Uterus (tissue), 4 donors: ENCODE data around the gene GPHB5. TPM values are rescaled to one million over a fixed set of nuclear protein-coding genes. Genes with fewer than 3 reads are reported as not detected.

Experiments used
- DNase-seq, 2 donors: peaks; one replicate each; pipeline ENCODE4 v3.0.0-alpha.2; 2019 to 2020
- H3K27ac ChIP-seq, 2 donors: fragments of 200-600 bp; sonication (generic); 1 replicate in 1 of 2; 2 replicates in 1 of 2; pipeline ENCODE4 v1.5.1; 2016 to 2018
- H3K27me3 ChIP-seq, 2 donors: fragments of 200-600 bp; sonication (generic); one replicate each; pipeline ENCODE4 v1.5.1; 2018 to 2019; ENCODE audit warnings: control low read depth in 1 of 2
- H3K36me3 ChIP-seq, 2 donors: fragments of 200-600 bp; sonication (generic); one replicate each; pipeline ENCODE4 v1.5.1; 2019; ENCODE audit warnings: control low read depth in 1 of 2
- H3K4me1 ChIP-seq, 2 donors: fragments of 200-600 bp; sonication (generic); one replicate each; pipeline ENCODE4 v1.5.1; 2018 to 2019; ENCODE audit warnings: control low read depth in 1 of 2
- H3K4me3 ChIP-seq, 2 donors: fragments of 200-600 bp; sonication (generic); 1 replicate in 1 of 2; 2 replicates in 1 of 2; pipeline ENCODE4 v1.5.1; 2018 to 2019; ENCODE audit warnings: mild to moderate bottlenecking in 1 of 2
- H3K9me3 ChIP-seq, 2 donors: fragments of 200-600 bp; sonication (generic); one replicate each; pipeline ENCODE4 v1.5.1; 2019; ENCODE audit warnings: control low read depth in 1 of 2
- POLR2A ChIP-seq, 2 donors: fragments of 450-650 bp; IDR thresholded peaks; one replicate each; pipeline ENCODE4 v1.6.1; 2016; ENCODE audit warnings: antibody characterized with exemption in 2 of 2, mild to moderate bottlenecking in 1 of 2, moderate library complexity in 1 of 2
- intact Hi-C: fragments of 100-400 bp; cut with DNase I; formaldehyde crosslinking; loops from one replicate; pipeline ENCODE4 v1.15.1; 2023; ENCODE audit warnings: low total_unique reads
- total RNA-seq, 4 donors: library from RNA; depleted of rRNA in 3 of 4; stranded (reverse); fragments of >200 nt in 3 of 4; gene quantifications; one replicate each; pipeline versions ENCODE4 v1.1.0 to v1.2.4, GENCODE V29; 2014 to 2023
- TF ChIP-seq, protein P1 (sequence below), 4 experiments: fragments of 200-600 bp in 2 of 4; fragments of 450-650 bp in 2 of 4; sonication (generic) in 2 of 4; IDR thresholded peaks; one replicate each; pipeline ENCODE4 v1.5.1; 2016 to 2019; ENCODE audit warnings: antibody characterized with exemption in 4 of 4, mild to moderate bottlenecking in 2 of 4, moderate library complexity in 1 of 4
- donor health status: DM: yes; HTN: yes; CAD: no.

The GPHB5 gene
- total RNA-seq, 4 donors from 2014 or later: not detected

DNA sequence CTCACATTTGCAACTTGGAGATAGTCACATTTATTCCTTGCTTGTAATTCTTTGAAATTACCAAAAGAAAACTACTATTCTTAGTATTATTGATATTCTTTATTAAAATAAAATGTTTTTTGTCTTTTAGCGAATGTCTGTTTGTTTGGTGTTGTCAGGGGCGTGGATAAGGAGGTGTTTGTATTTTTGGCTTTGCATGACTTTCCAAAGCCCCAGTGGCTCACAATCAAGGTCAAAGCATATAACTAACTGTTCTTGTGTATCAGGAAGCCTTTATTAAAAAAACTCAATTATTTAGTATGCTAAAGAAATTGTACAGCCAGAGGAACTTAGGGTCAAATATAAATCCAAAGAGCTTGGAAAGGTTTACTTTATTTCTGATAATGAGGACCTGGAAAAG, 17.9 kb downstream of the GPHB5 start:
- no peaks in the 10 kb centered on the region for H3K9me3 ChIP-seq
- no peak overlapping the region for H3K27ac ChIP-seq
- no peak for TF ChIP-seq POLR2A (IDR thresholded peaks at IDR 0.05)
- TF ChIP-seq, protein P1, sequence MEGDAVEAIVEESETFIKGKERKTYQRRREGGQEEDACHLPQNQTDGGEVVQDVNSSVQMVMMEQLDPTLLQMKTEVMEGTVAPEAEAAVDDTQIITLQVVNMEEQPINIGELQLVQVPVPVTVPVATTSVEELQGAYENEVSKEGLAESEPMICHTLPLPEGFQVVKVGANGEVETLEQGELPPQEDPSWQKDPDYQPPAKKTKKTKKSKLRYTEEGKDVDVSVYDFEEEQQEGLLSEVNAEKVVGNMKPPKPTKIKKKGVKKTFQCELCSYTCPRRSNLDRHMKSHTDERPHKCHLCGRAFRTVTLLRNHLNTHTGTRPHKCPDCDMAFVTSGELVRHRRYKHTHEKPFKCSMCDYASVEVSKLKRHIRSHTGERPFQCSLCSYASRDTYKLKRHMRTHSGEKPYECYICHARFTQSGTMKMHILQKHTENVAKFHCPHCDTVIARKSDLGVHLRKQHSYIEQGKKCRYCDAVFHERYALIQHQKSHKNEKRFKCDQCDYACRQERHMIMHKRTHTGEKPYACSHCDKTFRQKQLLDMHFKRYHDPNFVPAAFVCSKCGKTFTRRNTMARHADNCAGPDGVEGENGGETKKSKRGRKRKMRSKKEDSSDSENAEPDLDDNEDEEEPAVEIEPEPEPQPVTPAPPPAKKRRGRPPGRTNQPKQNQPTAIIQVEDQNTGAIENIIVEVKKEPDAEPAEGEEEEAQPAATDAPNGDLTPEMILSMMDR (IDR thresholded peaks at IDR 0.05): no peak
- intact Hi-C loops: no loop called here
- H3K4me3 ChIP-seq: no peak overlapping the region
- no peaks in the 10 kb centered on the region for H3K4me1 ChIP-seq
- no peak for DNase-seq
- H3K27me3 ChIP-seq: no peaks in the 10 kb centered on the region
- no peaks in the 10 kb centered on the region for H3K36me3 ChIP-seq

DNA sequence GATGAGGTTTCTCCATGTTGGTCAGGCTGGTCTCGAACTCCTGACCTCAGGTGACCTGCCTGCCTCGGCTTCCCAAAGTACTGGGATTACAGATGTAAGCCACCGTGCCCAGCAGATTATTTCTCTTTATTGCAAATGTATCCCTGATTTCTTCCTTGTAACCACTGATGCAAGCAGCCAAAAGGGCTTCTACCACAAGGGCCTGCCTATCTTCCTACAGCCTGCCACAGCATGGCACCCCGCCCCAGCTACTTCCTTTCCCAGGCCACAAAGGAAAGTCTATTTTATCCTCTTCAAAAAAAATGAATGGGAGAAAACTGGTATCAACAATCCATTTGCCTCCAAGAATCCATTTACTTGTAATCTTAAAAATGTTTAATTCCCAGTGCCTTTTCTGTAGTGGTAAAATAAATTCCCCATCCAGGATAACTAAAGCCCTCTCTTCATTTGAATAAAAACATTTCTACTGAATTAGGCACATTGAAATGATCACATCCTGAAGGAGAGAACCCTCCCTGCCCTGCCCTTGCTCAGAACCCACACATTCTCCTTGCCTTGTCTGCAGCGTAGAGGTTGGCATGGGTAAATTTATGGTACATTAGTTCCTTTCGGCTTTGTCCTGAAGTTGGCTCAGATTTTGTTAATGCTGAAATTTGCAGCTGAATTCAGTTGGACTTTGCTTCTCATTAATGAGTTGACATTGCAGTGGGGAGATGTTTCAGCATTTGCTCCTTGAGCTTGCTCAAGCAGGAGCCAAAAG, 19.2 kb downstream of the GPHB5 start:
- H3K27me3 ChIP-seq: no peaks in the 10 kb centered on the region

DNA sequence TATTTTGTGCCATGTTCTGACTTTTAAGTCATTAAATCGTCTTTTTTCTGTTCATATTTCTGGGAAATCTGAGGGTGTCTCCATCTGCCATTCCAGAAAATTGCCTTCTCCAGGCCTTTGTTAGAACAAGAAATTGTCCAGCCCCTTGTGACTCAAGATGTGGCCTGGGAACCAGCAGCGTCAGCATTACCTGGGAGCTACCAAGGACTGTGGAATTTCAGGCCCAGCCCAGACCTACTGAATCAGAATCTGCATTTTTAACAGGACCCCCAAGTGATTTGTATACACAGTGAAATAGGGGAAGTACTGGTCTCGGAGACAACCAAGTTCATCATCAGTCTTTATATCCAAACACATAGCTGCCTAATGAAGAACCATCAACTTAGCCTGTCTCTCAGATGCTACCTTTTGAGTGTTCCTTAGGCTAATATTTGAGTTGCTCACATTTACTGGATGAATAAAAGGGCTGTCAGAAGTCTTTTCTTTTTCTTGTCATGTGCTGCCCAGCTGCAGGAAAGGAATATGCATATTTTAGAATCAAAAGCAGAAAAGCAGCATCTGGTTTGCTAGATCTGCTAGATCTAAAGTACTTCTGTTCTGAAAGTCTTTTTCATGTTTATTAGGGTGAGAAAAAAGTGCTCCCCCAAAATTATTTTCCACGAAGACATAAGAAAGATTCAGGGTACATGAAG, 21.2 kb downstream of the GPHB5 start:
- H3K9me3 ChIP-seq: no peaks in the 10 kb centered on the region
- no peak overlapping the region for H3K27ac ChIP-seq
- H3K27me3 ChIP-seq: no peaks in the 10 kb centered on the region
- H3K4me3 ChIP-seq: no peak overlapping the region
- no peaks in the 10 kb centered on the region for H3K4me1 ChIP-seq
- no peak for DNase-seq
- intact Hi-C loops: no loop called here
- no peaks in the 10 kb centered on the region for H3K36me3 ChIP-seq
- TF ChIP-seq, protein P1 (IDR thresholded peaks at IDR 0.05): no peak
- no peak for TF ChIP-seq POLR2A (IDR thresholded peaks at IDR 0.05)

More for the DNA sequence above, 19.2 kb downstream of the GPHB5 start:
- Histone ChIP-seq H3K36me3 (no peaks in the 10 kb centered on the region), H3K4me1 (no peaks in the 10 kb centered on the region), H3K4me3 (no peak overlapping the region), H3K9me3 (no peaks in the 10 kb centered on the region), H3K27ac (no peak overlapping the region)
- no peak for DNase-seq
- TF ChIP-seq, protein P1 (IDR thresholded peaks at IDR 0.05): no peak
- no peak for TF ChIP-seq POLR2A (IDR thresholded peaks at IDR 0.05)
- intact Hi-C loops: no loop called here

DNA sequence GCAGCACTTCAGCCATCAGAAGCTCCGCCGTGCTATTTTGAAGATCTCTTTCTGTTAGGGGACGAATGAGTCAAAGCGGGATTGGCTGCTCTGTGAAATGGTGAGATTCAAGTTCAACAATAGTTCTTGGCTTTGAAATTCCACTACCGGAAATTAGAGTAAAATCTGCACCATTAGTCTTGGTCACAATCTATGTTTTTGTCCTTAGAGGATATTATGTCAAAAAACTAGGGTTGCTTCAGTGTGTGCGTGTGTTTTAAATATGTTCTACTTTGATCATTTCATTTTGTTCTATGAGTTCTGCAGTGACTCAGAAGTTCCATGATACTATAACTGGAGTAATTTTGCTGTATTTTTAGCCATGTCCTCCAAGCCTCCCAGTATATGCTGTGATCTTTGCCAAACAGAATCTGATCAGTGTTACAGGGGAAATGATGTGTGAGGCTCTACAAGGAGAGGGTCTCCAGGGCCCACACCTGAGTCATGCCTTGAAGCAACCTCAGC, 22.6 kb downstream of the GPHB5 start:
- H3K36me3 ChIP-seq: no peaks in the 10 kb centered on the region
- no peak for DNase-seq
- no peaks in the 10 kb centered on the region for H3K4me1 ChIP-seq
- TF ChIP-seq, protein P1 (IDR thresholded peaks at IDR 0.05): no peak
- no peak for TF ChIP-seq POLR2A (IDR thresholded peaks at IDR 0.05)
- H3K27ac ChIP-seq: peak overlapping the region in 1 of 2 donors; percentile 33
- no peaks in the 10 kb centered on the region for H3K27me3 ChIP-seq
- no peaks in the 10 kb centered on the region for H3K9me3 ChIP-seq
- H3K4me3 ChIP-seq: no peak overlapping the region
- intact Hi-C loops: no loop called here

DNA sequence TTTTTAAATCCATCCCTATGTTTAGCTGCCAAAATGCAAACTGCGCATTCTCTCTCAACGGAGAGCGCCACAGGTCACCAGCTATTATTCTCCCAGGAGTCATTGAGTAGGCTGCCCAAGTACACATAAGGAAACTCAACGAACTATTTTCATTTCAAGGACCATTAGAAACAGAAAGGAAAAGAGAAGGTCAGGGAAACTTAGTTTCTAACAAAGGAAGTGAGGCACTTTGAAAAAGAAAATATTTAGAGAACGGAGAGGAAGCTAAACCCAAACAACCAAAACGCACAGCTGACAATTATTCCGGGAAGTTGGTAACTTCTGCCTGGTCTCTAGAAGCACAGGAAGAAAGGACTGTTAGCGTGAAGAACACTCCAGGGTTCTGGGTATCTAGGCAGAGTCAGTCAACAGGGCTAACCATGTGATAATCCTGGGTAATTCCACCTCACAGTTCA, 23.5 kb downstream of the GPHB5 start:
- intact Hi-C loops: no loop called here
- peak overlapping the region; percentile 21 to 26 for H3K27ac ChIP-seq
- no peaks in the 10 kb centered on the region for H3K36me3 ChIP-seq
- H3K27me3 ChIP-seq: no peaks in the 10 kb centered on the region
- no peak for DNase-seq
- H3K4me1 ChIP-seq: no peaks in the 10 kb centered on the region
- no peaks in the 10 kb centered on the region for H3K9me3 ChIP-seq
- TF ChIP-seq POLR2A (IDR thresholded peaks at IDR 0.05): no peak
- TF ChIP-seq, protein P1 (IDR thresholded peaks at IDR 0.05): no peak
- no peak overlapping the region for H3K4me3 ChIP-seq
